Memory B cell (primary cell): ENCODE measurements around the gene SPHKAP.
"Not testable (repeated sequence)": the region's sequence is repeated elsewhere in the genome, so short reads cannot be mapped to it uniquely, and the experiment has no call there.

Experiments
- ATAC-seq: fragments of 150-1000 bp; cut with Tn5 transposase; 2 replicates; pipeline ENCODE4 v1.10.0; 2021; ENCODE audit warnings: low read depth, mild to moderate bottlenecking, moderate library complexity
- DNase-seq, 2 donors: peaks; one replicate each; pipeline ENCODE4 v3.0.0; 2022; ENCODE audit warnings: low spot score in 2 of 2
- H3K27ac Mint-ChIP-seq: one replicate; pipeline ENCODE4 v1.8.0; 2022; ENCODE audit warnings: mild to moderate bottlenecking, moderate library complexity, mixed read lengths
- H3K27me3 Mint-ChIP-seq: one replicate; pipeline ENCODE4 v1.8.0; 2022; ENCODE audit warnings: mixed read lengths
- H3K36me3 Mint-ChIP-seq: one replicate; pipeline ENCODE4 v1.8.0; 2022; ENCODE audit warnings: mild to moderate bottlenecking, mixed read lengths
- H3K4me1 Mint-ChIP-seq: one replicate; pipeline ENCODE4 v1.8.0; 2022; ENCODE audit warnings: mixed read lengths
- H3K4me3 Mint-ChIP-seq: one replicate; pipeline ENCODE4 v1.8.0; 2022; ENCODE audit warnings: mild to moderate bottlenecking, moderate library complexity, mixed read lengths
- H3K9me3 Mint-ChIP-seq: one replicate; pipeline ENCODE4 v1.8.0; 2022; ENCODE audit warnings: mixed read lengths

Gene SPHKAP, protein sequence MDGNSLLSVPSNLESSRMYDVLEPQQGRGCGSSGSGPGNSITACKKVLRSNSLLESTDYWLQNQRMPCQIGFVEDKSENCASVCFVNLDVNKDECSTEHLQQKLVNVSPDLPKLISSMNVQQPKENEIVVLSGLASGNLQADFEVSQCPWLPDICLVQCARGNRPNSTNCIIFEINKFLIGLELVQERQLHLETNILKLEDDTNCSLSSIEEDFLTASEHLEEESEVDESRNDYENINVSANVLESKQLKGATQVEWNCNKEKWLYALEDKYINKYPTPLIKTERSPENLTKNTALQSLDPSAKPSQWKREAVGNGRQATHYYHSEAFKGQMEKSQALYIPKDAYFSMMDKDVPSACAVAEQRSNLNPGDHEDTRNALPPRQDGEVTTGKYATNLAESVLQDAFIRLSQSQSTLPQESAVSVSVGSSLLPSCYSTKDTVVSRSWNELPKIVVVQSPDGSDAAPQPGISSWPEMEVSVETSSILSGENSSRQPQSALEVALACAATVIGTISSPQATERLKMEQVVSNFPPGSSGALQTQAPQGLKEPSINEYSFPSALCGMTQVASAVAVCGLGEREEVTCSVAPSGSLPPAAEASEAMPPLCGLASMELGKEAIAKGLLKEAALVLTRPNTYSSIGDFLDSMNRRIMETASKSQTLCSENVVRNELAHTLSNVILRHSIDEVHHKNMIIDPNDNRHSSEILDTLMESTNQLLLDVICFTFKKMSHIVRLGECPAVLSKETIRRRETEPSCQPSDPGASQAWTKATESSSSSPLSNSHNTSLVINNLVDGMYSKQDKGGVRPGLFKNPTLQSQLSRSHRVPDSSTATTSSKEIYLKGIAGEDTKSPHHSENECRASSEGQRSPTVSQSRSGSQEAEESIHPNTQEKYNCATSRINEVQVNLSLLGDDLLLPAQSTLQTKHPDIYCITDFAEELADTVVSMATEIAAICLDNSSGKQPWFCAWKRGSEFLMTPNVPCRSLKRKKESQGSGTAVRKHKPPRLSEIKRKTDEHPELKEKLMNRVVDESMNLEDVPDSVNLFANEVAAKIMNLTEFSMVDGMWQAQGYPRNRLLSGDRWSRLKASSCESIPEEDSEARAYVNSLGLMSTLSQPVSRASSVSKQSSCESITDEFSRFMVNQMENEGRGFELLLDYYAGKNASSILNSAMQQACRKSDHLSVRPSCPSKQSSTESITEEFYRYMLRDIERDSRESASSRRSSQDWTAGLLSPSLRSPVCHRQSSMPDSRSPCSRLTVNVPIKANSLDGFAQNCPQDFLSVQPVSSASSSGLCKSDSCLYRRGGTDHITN (N-terminal part only)

GRCh38 chr2:228181098-228182019 lies at the start of gene SPHKAP:
TSS of gene SPHKAP (minus strand) at chr2:228181687. CDS start at chr2:228181598, 89 bp downstream.
- no peak within 1 kb of the TSS for H3K4me3 Mint-ChIP-seq
- no peak within 1 kb of the TSS for H3K27ac Mint-ChIP-seq
- ATAC-seq (no peak), DNase-seq (no peak)
- H3K9me3 Mint-ChIP-seq: peaks cover 16% of the 10 kb centered on the region
- no peaks in the 10 kb centered on the region for H3K36me3 Mint-ChIP-seq
- H3K4me1 Mint-ChIP-seq: no peaks in the 10 kb centered on the region
- H3K27me3 Mint-ChIP-seq: peaks cover 8% of the 10 kb centered on the region

DNA sequence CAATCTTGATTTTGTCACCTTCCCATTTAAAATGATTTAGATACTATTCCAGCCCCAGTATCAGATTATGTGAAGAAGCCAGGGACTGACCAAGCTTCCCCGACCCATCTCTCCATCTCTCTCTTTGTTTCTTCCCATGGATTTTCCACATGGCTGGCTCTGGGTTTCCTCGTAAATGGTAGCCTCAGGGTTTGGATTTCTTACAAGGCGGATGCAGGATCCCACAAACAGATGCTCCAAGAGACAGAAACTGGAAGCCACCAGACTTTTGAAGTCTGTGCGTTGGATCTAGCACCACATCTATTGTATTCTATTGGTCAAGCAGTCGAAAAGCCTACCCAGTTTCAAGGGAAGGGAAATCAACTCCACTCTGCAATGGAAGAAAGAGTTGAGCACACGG lies 46.0 kb upstream of the SPHKAP start:
- Mint-ChIP-seq H3K4me3 (no peak overlapping the region), H3K27me3 (no peaks in the 10 kb centered on the region), H3K36me3 (no peaks in the 10 kb centered on the region), H3K9me3 (peaks cover 3% of the 10 kb centered on the region), H3K27ac (no peak overlapping the region), H3K4me1 (no peaks in the 10 kb centered on the region)
- DNase-seq (no peak), ATAC-seq (no peak)

- Mint-ChIP-seq H3K9me3 (peaks cover 3% of the 10 kb centered on the region), H3K36me3 (no peaks in the 10 kb centered on the region), H3K4me1 (no peaks in the 10 kb centered on the region), H3K27ac (no peak overlapping the region), H3K27me3 (no peaks in the 10 kb centered on the region), H3K4me3 (no peak overlapping the region)
- ATAC-seq: no peak
- no peak for DNase-seq
Measured at GRCh38 chr2:228224410-228224809, 42.9 kb upstream of the SPHKAP start.

GRCh38 chr2:228218593-228218992 lies 37.1 kb upstream of the SPHKAP start:
- not testable (repeated sequence) for H3K4me3 Mint-ChIP-seq, H3K36me3 Mint-ChIP-seq, ATAC-seq, H3K27ac Mint-ChIP-seq, DNase-seq, H3K4me1 Mint-ChIP-seq, H3K27me3 Mint-ChIP-seq, H3K9me3 Mint-ChIP-seq

DNA sequence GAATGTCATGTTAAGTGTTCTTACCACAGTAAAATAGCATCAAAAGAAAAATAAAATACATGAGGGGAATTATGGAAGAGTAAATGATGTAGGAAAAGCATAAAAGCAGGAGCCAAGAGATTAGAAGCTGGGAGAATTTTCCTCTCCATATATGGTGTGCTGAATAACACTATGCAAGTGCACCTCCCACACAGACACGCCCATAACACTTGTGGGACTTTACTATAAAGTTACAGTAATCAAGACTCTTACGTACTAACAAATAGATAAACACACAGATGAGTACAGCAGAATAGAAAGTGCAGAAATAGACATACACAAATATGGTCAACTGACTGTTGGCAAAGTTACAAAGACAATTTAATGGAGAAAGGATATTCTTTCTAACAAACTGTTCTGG lies 16.0 kb upstream of the SPHKAP start:
- no peak overlapping the region for H3K4me3 Mint-ChIP-seq
- DNase-seq (no peak), ATAC-seq (no peak)
- H3K27ac Mint-ChIP-seq: no peak overlapping the region
- H3K9me3 Mint-ChIP-seq: peaks cover 8% of the 10 kb centered on the region
- H3K4me1 Mint-ChIP-seq: no peaks in the 10 kb centered on the region
- H3K27me3 Mint-ChIP-seq: no peaks in the 10 kb centered on the region
- H3K36me3 Mint-ChIP-seq: no peaks in the 10 kb centered on the region

DNA sequence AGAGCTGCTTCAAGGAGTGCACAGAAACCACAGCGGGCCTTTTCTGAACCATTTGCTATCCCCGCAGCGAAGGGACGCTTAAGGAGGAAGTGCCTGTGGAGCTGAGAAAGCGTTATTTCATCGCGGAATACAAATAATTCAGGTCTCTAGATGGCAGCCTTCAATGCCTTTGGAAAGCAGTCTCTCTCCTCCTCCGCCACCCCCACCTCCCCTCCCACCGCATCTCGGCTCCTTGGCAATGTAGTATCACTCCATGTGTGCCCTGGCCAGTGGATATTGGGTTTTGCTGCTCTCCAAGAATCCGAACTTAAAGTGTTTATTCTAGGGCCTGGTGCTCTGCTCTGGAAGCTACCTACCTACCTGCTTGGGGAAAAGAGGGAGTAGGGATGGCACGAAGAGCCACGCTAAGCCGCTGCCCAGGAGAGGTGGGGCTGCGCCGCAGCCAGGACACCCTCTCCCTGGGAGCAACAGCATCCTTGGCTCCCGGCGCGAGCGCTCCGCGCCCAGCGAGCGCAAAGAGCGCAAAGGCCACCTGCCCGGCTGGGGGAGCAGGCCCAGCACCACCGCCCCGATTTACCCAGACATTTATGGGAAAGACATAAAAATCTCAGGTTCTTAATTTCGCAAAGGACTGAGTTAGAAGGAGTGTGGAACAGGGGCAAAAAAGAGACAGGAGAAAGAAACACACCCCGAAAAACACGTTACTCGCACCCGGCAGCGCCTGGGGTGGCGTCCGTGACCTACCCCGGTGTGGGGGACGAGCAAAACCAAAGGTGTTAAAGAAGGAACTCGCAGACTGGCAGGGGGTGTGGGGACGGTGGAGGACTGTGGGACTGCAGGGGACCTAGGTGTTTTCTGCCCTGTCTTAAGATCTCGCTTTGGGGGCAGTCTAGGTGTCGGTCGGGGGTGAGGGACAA lies 1.0 kb downstream of the SPHKAP start:
- Mint-ChIP-seq H3K4me1 (no peaks in the 10 kb centered on the region), H3K36me3 (no peaks in the 10 kb centered on the region), H3K27me3 (peaks cover 8% of the 10 kb centered on the region), H3K27ac (no peak overlapping the region), H3K4me3 (no peak overlapping the region), H3K9me3 (peaks cover 11% of the 10 kb centered on the region)
- ATAC-seq (no peak), DNase-seq (no peak)

DNA sequence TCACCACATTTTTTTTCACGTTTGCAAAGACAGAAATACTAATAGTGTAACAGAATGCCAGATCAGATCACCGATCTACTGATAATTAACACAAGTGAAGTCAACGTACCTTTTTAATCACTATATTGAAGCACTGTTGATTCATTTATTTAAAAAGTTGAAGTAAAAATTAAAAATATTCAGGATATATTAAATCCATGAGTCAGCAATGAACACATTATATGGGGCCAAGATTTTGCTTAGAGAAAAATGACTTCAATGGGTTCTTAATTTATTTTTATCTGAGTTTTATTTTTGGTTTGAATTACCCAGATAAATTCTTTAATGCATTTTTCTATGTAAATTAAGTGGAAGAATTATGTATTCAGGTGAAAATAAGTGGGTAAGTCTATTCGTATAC lies 14.2 kb downstream of the SPHKAP start:
- Mint-ChIP-seq H3K36me3 (no peaks in the 10 kb centered on the region), H3K27me3 (no peaks in the 10 kb centered on the region), H3K9me3 (no peaks in the 10 kb centered on the region), H3K4me3 (no peak overlapping the region), H3K27ac (no peak overlapping the region), H3K4me1 (no peaks in the 10 kb centered on the region)
- no peak for ATAC-seq
- no peak for DNase-seq

- no peak for ATAC-seq
- H3K4me1 Mint-ChIP-seq: no peaks in the 10 kb centered on the region
- H3K4me3 Mint-ChIP-seq: no peak overlapping the region
- no peak overlapping the region for H3K27ac Mint-ChIP-seq
- DNase-seq: no peak
- peaks cover 2% of the 10 kb centered on the region for H3K9me3 Mint-ChIP-seq
- H3K36me3 Mint-ChIP-seq: no peaks in the 10 kb centered on the region
- no peaks in the 10 kb centered on the region for H3K27me3 Mint-ChIP-seq
Measured at GRCh38 chr2:228164718-228165117, 16.8 kb downstream of the SPHKAP start.

DNA sequence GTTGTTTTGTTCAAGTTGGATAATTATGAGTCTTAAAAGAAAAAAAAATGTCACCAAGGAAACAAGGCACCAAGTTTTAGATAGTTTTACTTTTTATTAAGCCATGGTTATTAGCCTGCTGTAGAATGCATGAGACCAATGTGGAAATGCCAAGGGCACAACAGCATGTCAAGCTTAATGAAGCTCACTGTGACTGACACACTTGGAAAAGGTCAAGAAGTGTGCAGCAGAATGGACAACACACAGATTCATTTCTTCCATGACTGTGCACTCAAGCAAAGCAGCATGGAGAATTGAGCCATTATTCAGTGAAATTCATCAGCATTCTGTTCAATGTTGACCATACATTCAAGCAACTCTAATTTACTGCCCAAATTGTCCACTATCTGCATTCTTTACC lies 23.6 kb downstream of the SPHKAP start:
- H3K4me1 Mint-ChIP-seq: no peaks in the 10 kb centered on the region
- ATAC-seq: no peak
- H3K27ac Mint-ChIP-seq: no peak overlapping the region
- no peak overlapping the region for H3K4me3 Mint-ChIP-seq
- no peaks in the 10 kb centered on the region for H3K27me3 Mint-ChIP-seq
- H3K9me3 Mint-ChIP-seq: peaks cover 5% of the 10 kb centered on the region
- H3K36me3 Mint-ChIP-seq: no peaks in the 10 kb centered on the region
- no peak for DNase-seq

DNA sequence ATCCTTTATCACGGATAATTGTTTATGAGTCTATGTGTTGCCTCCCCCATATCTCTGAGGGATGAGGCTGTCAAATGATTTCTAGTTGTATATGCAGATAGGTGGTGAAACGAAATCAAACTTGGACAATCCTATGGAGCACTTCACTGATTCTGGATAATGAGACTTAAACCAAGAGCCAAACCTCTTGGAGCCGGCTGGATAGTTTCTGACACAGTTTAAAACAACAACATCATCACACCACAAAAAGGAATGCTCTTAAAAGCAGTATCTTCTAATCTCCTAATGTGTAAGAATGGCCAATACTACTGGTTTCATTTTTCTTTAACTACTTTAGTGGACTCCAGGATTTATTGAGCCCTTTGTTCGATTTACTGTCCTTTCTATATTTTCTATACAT lies 36.5 kb downstream of the SPHKAP start:
- ATAC-seq: no peak

GRCh38 chr2:228140934-228141528 lies 40.5 kb downstream of the SPHKAP start:
- H3K27me3 Mint-ChIP-seq: no peaks in the 10 kb centered on the region
- peaks cover 1% of the 10 kb centered on the region for H3K9me3 Mint-ChIP-seq
- no peaks in the 10 kb centered on the region for H3K36me3 Mint-ChIP-seq
- DNase-seq (no peak), ATAC-seq (no peak)
- no peak overlapping the region for H3K4me3 Mint-ChIP-seq
- no peaks in the 10 kb centered on the region for H3K4me1 Mint-ChIP-seq
- no peak overlapping the region for H3K27ac Mint-ChIP-seq

More for the DNA sequence above, 36.5 kb downstream of the SPHKAP start:
- DNase-seq: no peak
- Mint-ChIP-seq H3K4me3 (no peak overlapping the region), H3K27ac (no peak overlapping the region), H3K36me3 (no peaks in the 10 kb centered on the region), H3K4me1 (no peaks in the 10 kb centered on the region), H3K9me3 (peaks cover 3% of the 10 kb centered on the region), H3K27me3 (no peaks in the 10 kb centered on the region)

DNA sequence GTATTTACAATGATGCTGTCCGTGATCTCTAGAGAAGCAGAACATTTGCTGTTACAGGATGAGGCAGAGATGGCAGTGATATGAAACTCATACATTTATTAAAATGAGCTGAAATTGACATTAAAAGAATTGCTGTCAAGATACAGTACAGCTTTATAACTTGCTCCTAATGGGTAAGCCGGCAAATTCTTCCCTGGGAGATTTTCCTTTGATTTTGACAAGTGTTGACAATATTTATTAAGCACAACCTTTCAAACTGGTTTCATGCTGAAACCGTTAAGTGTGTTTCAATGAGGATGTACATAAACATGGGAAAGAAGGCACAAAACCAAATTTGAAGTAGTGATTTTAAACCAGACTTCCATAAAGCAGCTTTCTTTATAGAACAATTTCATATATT lies 45.5 kb downstream of the SPHKAP start:
- no peak overlapping the region for H3K4me3 Mint-ChIP-seq
- peaks cover 2% of the 10 kb centered on the region for H3K36me3 Mint-ChIP-seq
- H3K27ac Mint-ChIP-seq: no peak overlapping the region
- no peaks in the 10 kb centered on the region for H3K4me1 Mint-ChIP-seq
- H3K9me3 Mint-ChIP-seq: peaks cover 4% of the 10 kb centered on the region
- ATAC-seq: no peak
- no peak for DNase-seq
- H3K27me3 Mint-ChIP-seq: no peaks in the 10 kb centered on the region
